ENCODE measurements around the gene TBP.
"Not testable (repeated sequence)": the region's sequence is repeated elsewhere in the genome, so short reads cannot be mapped to it uniquely, and the experiment has no call there.

TBP gene

DNA sequence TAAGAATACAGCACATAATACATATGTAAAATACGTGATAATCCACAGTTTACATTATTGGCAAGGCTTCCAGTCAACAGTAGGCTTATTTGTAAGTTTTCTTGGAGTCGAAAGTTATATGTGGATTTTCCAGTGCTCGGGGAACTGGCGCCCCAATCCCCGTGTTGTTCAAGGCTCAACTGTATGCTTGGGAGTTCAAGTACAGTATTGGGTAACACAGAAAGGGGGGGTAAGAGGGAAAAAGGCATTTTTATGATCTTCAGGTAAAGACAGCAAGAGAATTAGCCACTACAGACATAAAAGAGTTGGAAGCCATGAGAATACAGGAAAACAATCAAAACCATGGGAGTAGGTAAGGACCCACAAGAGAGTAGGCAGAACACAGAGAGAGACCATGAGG lies 17.5 kb upstream of the TBP start:
- no peak for DNase-seq

DNA sequence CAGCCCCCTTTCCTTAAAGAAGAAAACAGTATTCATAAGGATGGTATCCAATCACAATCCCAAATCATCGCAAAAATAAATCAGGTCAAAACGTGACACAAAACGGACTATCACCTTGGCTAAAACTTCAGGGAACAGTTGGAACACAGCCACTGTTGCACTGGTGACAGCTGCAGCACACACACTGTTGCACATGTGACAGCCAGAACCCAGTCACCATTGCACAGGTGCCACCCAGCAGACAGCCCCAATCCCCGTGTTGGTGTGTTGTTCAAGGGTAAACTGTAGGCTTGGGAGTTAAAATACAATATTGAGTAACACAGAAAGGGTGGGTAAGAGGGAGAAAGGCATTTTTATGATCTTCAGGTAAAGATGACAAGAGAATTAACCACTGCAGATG lies 16.8 kb upstream of the TBP start:
- DNase-seq = no peak

DNA sequence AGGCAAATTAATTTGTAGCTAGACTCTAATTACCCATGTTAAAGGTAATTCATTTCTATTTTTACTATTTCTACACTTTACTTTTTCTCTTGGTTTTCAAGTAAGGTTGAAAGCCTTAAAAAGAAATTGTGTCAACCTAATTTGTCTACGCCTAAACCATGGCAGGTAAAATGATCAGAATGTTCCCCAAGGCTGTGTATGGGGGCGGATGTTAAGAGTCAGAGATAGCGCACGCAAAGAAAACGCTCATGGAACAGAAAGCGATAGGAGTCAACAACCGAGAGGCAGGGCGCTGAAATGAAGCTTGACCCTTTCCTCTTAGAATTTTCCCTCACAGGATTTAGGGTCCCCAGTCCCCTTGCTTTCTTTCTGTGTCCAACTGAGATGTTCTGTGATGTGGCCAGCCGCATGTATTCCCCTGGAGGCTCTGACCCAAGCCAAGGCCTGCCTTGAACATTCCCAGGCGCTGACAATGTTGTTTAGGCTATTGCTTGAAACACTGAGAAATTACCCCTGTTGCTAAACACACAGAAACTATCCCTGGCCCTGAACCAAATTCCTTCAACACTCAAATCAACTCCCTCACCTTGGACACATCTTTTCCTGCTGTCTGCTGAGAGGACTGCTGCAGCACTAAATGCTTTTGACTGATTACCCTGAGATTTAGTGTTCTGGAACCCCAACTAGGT lies 12.0 kb upstream of the TBP start:
- DNase-seq = no peak

DNA sequence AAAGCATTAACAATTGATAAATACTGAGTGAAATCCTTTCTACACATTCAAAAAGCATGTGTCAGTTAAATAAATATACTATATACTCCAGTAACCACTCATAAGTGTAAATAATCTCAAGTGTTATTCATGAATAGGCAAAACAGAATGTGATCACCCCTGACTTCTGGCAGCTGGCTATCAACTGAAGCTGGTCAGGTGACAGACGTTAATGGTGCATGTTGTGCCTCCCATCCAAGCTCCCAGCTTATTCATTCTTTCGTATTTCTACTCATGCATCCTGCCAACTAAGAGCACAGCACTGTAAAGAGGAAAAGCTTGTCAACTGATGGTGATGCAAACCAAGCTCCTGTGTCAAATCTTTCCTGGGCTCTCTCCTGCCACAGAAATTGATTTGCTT lies 8.8 kb upstream of the TBP start:
- DNase-seq = no peak

DNA sequence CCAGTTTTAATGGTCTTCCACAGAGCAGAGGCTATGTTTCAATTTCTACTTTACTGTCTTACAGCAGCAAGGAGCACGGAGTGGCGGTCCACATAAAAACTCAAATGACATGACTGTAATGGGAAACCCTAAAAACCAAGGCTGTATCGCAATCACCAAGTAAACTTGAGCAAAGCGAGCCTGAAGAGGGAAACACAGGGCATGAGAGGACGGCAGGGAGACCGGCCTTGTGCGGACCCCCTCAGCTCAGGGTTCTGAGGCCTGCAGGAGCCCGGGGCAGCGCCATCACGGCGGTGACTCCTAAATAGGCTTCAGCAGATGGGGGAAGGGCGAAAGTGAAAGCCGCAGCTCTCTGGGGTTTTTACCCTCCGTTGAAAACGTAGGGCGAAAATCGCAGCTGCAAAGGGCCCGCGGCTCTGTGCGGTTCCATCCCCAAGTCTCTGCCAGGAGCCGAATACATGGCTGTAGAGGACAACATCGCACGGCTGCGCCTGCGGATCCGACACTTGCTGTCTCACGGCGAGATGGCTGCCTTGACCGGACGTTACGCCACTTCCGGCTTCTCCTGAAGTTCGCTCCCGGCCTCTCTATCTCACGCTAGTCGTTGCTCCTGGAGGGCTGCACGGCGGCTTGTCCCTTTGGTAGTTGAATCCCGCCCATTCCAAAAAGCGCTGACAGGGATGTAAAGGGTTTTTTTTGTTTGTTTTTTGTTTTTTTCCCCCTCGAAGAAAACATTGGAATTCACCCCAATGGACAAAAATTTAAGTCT lies 1.2 kb upstream of the TBP start, which contains the start of gene PSMB1:
PSMB1 (minus strand) TSS at position 543 of the 769 bp plus-strand sequence; CDS start at position 478, 65 bp downstream.
- peak; percentile 92 for DNase-seq

DNA sequence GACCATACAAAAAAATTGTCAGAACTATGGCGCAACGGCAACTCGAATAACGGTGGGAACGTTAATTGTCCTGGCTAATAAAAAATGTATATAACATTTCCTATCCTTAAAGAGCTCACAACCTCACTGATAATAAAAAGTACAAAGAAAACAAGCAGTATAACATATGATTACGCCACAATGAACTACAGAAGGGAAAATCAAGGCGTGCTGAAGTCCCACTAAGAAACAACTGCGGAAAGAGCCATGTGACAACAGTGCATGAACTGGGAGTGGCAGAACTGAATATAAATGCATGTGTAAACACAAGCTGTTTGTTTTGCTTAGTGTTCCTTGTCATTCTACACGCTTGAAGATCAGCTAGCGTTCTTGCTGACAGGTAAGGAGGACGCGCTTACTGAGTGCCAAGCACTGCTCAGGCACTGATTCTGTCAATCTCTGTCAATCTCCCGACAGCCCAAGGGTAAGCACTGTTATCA lies 596 bp upstream of the TBP start:
- no peak for DNase-seq

DNA sequence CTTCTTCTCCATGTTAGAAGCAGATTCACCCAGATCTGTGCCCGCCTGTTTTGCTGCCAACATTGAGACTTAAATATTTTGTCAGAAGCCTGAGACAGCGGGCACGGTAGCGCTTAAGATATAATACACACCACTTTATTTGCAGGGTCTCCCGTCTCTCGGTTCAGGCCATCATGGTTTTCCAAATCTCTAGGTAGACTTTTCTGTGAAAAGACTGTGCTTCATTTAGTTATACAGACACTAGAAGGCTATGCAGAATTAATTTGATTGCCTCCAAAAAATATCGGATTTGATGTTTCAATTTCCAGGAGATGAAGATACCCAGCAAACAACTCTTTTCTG lies 598 bp downstream of the TBP start:
- DNase-seq = no peak

DNA sequence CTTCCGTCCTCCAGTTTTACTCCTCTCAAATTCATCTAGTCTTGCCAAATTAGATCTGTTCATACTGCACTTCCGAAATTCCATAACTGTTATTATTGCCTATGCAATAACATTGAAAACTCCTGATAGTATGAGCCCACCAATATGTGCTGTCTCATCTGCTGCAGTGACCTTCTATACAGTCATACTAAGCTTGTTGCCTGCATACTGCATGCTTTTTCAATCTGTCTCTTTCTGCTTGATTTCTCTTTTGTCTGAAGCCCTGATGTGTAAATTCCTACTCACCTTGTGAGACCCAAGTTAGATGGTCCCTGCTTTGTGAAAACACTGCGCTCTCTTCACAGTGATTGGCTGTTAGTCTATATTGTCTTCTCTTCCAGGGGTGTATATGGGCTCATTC lies 1.1 kb downstream of the TBP start:
- no peak for DNase-seq

DNA sequence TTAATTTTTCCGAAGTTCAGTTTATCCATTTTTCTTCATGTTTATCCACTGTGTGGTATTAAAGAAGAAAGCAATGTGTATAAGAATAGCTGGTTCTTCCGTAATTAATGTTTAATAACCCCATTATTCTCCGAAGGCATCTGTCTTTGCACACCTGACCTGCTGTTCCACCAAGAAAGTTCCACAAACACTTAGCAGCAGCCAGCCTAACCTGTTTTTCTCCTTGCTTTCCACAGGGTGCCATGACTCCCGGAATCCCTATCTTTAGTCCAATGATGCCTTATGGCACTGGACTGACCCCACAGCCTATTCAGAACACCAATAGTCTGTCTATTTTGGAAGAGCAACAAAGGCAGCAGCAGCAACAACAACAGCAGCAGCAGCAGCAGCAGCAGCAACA lies 7.4 kb downstream of the TBP start:
- no peak for DNase-seq

DNA sequence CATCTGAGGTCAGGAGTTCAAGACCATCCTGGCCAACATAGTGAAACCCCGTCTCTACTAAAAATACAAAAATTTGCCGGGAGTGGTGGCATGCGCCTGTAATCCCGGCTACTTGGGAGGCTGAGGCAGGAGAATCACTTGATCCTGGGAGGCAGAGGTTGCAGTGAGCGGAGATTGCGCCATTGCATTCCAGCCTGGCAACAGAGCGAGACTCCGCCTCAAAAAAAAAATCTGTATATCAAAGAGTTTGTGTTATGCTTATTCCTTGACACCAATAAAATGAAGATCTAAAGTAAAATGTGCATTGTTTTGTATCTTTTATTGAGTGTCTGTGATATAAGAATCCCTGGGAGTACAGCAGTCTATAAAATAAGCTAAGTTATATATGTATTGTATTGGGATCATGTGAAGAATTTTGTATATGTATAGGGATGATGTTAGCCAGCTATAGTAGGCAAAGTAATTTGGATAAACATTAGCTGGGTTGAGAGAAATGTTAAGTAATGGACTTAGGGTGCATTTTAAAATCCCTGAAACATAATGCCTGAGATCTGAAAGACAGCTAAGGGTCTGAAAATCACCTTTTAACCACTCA lies 10.9 kb downstream of the TBP start:
- no peak for DNase-seq

DNA sequence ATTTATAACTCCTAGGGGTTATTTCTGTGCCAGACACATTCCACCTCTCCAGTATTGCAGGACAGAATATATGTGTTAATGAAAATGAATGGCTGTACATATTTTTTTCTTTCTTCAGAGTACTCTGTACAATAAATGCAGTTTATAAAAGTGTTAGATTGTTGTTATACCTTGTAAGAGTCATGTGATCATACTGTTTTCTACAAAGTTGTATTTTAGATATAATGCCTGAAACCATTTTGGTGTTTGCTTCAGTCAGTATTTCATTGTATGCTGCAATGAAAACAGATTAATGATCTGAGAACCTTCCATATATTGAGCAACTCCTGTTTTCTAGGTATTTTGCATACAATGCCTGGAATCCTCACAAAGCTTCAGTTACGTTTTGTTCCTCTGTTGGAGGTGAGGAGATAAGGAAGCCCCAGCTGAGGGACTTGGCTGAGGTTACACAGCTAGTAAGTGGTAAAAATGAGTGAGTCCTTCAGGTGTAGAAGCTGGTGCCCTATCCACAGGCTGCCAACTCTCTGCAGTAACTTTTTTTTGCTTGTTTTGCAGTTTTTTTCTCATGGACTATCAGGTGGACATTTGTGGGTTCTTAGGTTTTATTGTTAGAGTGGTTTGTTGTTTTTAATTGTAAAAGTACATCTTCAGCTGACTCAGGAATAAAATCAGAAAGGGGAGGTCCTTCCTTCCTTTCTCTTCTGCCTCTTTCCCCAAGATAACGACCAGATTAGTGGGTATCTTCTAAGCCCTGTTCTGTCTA lies 18.7 kb downstream of the TBP start:
- no peak for DNase-seq

DNA sequence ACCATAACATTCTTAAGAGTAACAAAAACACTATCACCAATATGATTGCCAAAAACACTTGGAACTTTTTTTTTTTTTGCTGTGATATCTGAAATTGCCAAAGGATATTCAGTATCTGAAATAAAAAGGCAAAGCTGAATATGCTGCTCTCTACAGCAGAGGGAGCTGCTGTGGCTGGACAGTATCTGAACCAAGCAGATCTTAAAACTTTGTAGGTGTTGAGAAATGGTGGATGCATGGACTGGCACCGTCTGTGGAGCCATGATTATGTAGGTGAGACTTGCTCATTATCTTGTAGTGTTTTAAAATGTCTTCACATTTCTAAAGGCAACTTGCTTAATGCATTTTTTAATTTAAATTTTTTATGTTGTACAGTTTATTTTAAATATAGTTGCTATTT lies 21.1 kb downstream of the TBP start:
- DNase-seq = no peak

DNA sequence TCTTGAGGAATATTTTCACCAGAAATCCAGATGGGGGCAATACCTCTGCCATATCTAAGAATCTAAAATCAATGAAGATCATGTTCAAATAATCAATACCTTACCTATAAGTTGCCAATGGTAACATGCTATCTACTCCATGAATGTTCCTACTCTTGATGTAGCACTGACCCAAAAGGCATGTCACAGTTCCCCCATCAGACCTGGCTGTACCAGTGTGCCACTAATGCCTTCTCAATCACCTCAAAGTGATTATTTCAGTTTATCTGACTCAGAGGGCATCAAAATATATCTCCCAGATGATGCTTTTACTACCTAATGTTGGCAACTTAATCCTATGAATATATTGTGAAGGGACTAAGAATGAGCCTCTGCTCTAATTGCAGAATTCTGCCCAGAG lies 24.7 kb downstream of the TBP start:
- no peak for DNase-seq

DNA sequence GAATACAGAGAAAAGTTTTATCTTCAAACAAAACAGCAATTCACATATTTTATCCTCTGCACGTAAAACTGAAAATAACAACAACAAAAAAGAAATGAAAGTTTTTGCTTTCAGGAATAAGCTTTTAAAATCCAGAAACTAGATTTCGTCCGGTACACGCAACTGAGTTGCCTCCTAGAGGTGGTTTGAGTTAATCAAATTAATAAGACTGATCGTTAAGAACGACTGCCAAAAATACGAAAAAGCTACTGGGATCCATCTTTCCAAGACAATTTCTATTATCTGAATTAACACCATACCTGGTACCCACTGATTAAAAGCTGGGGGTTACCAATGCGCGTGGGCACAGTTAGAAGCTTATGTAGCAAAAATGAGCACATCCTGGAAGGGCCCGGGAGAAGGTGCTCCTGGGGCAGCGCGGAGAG lies 29.6 kb downstream of the TBP start:
- no peak for DNase-seq

DNA sequence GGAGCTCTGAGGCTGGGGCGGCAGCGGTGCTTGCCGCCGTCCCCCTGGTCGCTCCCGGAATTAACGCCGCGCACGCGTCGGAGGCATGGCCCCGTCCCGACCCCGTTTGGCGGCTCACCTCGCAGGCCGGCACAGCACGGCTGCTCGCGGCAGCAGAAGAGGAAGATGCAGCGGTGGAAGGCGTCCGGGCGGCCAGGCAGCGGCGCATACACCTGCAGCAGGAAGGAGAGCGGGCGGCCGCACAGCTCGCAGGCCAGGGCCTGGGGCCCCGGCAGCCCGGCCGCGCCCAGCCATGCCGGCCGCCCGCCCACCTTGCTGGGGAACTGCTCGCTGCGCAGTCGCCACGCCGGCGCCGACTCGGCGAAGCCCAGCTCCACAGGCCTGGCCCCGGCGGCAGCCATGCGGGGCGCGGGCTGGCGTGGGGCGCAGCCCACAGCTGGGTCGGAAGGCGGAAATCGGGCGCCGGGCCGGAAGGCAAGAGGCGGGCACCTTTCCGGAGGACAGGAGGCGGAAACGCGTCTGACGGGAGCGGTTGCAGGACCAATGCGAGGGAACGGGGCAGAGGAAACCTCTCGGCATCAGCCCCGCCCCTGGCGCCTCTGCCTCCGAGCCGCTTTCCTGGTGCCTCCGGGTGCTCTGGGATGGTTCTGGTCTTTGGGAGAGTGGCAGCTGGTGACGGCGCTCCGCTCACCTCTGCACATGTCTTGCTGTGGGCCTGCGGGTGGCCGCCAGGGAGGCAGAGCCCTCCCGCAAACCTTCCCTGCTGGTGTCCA lies 30.2 kb downstream of the TBP start, which contains the start of gene PDCD2:
PDCD2 (minus strand) TSS at position 457 of the 773 bp plus-strand sequence; CDS start at position 401, 56 bp downstream.
- peak; percentile 96 for DNase-seq

DNA sequence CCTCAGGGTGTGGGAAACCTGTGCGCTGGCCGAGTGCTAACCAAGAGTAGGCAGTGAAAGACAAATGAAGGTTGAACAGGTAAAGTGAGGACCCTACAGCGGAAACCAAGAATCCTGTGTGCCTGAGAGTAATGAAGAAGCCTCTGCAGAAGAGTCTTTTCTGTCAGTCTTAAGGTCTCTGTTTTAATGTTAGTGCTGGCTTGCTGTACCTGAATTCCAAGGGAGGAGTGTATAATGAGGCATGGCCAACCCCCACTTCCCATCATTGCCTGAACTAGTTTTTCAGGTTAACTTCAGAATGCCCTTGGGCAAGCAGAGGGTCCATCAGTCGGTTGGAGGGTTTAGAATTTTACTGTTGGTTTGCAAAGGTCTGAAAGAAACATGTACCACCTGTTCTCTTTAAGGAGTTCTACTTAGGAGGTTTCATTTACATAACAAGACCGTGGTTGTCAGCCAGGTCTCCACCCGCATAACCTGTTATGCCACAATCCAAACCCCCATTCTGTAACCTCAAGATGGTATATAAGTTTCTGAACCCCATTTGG lies 30.9 kb downstream of the TBP start:
- DNase-seq = no peak

DNA sequence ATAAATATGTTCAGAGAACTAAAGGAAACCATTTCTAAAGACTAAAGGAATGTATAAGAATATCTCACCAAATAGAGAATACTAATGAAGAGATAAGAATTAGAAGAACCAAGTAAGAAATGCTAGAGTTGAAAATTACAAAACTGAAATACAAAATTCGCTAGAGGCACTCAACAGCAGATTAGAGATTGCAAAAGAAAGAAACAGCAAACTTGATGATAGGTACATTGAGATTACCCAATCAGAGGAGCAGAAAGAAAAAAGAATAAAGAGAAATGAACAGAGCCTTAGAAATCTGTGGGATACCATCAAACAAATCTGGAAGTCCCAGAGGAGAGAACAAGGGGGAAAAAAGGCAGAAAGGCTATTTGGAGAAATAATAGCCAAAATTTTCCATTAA lies 36.6 kb downstream of the TBP start:
- DNase-seq = no peak

DNA sequence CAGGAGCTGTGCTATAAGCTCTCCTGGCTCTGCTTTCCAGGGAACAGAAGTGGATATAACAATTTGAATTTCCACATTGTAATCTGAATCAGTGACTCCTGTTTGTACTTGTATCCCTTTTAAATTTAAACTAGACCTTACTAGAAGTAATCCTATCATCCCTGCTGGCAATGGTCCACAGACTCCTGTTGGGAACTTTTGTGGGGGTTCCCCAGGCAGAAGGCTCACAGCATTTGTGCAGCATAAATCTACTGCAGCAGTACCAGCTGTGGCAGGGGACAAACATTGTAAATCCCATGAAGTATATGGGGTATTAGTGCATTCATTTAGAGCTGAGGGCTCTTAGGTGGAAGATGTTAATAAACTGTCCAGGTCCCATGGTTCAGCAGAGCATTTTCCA lies 42.3 kb downstream of the TBP start:
- no peak for DNase-seq

DNA sequence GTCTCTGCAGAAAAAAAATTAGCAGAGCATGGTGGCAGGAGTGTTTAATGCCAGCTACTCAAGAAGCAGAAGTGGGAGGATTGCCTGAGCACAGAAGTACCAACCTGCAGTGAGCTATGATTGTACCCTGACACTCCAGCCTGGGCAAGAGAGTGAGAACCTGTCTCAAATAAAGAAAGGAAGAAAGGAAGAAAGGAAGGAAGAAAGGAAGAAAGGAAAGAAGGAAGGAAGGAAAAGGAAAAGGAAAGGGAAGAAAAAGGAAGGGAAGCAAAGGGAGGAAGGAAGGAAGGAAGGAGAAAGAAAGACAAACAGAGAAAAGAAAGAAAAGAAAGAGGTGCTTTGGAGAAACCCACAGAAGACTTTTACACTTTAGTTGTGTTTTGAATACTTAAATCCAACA lies 43.1 kb downstream of the TBP start:
- no peak for DNase-seq

DNA sequence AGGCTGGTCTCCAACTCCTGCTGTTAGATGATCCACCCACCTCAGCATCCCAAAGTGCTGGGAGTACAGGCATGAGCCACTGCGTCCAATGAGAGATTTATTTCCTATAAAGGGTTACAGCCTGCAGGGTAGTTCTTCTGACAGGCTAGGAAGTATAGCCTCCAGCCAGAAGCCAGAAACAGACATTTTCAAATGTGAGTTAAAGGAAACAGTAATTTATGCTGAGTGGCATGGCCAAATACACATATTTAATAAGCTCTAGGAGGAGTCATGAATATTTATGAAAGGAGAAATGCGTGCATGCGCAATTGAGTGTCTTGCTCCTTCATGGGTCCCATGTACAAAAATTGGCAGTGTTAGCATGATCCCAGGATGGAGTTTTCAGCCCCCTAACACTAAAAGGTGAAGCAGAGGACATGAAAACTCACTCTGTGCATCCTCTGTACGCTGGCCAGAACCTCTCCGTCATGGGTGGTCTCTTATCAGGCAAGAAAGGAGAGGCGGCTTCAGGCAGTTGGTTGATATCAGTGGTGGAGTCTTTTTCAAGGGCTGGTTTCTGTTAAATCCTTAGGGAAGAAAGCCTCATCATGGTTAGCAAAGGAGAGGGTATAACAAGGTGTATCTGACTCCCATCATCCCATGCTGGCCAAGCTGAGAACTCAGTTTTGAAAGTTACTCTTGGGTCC lies 51.5 kb downstream of the TBP start:
- DNase-seq = no peak

DNA sequence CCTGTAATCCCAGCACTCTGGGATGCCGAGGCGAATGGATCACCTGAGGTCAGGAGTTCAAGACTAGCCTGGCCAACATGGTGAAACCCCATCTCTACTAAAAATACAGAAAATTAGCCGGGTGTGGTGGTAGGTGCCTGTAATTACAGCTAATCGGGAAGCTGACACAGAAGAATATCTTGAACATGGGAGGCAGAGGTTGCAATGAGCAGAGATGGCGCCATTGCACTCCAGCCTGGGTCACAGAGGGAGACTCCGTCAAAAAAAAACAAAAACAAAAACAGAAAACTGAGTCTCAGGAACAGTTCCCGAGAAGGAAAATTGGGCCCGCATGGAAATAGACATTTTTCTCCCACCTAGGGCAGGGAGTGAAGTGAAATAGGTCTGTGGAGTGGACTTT lies 55.1 kb downstream of the TBP start:
- DNase-seq = not testable (repeated sequence)

All from activated CD4-positive, alpha-beta T cell treated with anti-CD3 and anti-CD28 coated beads, Interleukin-10, Interleukin-2, amounts not matched to agents 100 ng/mL and 50 ng/mL, durations not matched to agents 16 hours and 8 hours (primary cell).